ENCODE data around the gene EOLA1. TPM values are rescaled to one million over a fixed set of nuclear protein-coding genes. Genes with fewer than 3 reads are reported as not detected.

Gene EOLA1
- total RNA-seq, 2 donors from 2014 or later, result 11.9 to 18.0 TPM

GRCh38 chrX:149512225-149512885, 28.5 kb upstream of the EOLA1 start:
- H3K27me3 ChIP-seq (ENCODE audit: control insufficient read depth, insufficient read depth, low read length, poor library complexity, severe bottlenecking), result no peaks in the 10 kb centered on the region
- H3K27ac Mint-ChIP-seq, result no peak overlapping the region

GRCh38 chrX:149513825-149514428, 26.9 kb upstream of the EOLA1 start:
- H3K4me1 ChIP-seq (ENCODE audit: control insufficient read depth, insufficient read depth, low read length), result no peaks in the 10 kb centered on the region
- H3K27me3 ChIP-seq (ENCODE audit: control insufficient read depth, insufficient read depth, low read length, poor library complexity, severe bottlenecking), result no peaks in the 10 kb centered on the region
- H3K9ac ChIP-seq (ENCODE audit: extremely low read depth, low read length, poor library complexity, severe bottlenecking), result no peak overlapping the region
- Mint-ChIP-seq H3K27me3 (ENCODE audit: insufficient read depth) (peaks cover 2% of the 10 kb centered on the region), H3K36me3 (ENCODE audit: low read depth) (peaks cover 1% of the 10 kb centered on the region), H3K9me3 (peaks cover 70% of the 10 kb centered on the region), H3K27ac (no peak overlapping the region), H3K4me3 (no peak overlapping the region), H3K4me1 (peaks cover 17% of the 10 kb centered on the region)
- DNase-seq, result no peak
- H3K27ac ChIP-seq (ENCODE audit: low read depth, low read length), result no peak overlapping the region
- no peak overlapping the region for H3K4me3 ChIP-seq (ENCODE audit: low read length)
- no peak for TF ChIP-seq CTCF (conservative IDR thresholded peaks at IDR 0.05)
- no peaks in the 10 kb centered on the region for H3K9me3 ChIP-seq (ENCODE audit: control insufficient read depth, low read length)
- WGBS, 2 experiments (ENCODE audit: insufficient coverage in 1 of 2, insufficient read length in 1 of 2), result 99 to 100% methylated on average over 1 to 9 of the region's 9 CpGs
- no peaks in the 10 kb centered on the region for H3K36me3 ChIP-seq (ENCODE audit: control insufficient read depth, insufficient read depth, low read length)

More at GRCh38 chrX:149512225-149512885, 28.5 kb upstream of the EOLA1 start:
- H3K4me1 Mint-ChIP-seq, result peaks cover 13% of the 10 kb centered on the region
- Histone ChIP-seq H3K4me3 (ENCODE audit: low read length) (no peak overlapping the region), H3K4me1 (ENCODE audit: control insufficient read depth, insufficient read depth, low read length) (no peaks in the 10 kb centered on the region), H3K27ac (ENCODE audit: low read depth, low read length) (no peak overlapping the region), H3K9me3 (ENCODE audit: control insufficient read depth, low read length) (no peaks in the 10 kb centered on the region), H3K9ac (ENCODE audit: extremely low read depth, low read length, poor library complexity, severe bottlenecking) (no peak overlapping the region), H3K36me3 (ENCODE audit: control insufficient read depth, insufficient read depth, low read length) (no peaks in the 10 kb centered on the region)
- peaks cover 63% of the 10 kb centered on the region for H3K9me3 Mint-ChIP-seq
- no peak overlapping the region for H3K4me3 Mint-ChIP-seq
- DNase-seq, result peak; percentile 89
- WGBS, 2 experiments (ENCODE audit: insufficient coverage in 1 of 2, insufficient read length in 1 of 2), result 92 to 96% methylated on average over 2 to 3 of the region's 4 CpGs
- peaks cover 2% of the 10 kb centered on the region for H3K27me3 Mint-ChIP-seq (ENCODE audit: insufficient read depth)
- peak; percentile 75 for TF ChIP-seq CTCF (conservative IDR thresholded peaks at IDR 0.05)
- H3K36me3 Mint-ChIP-seq (ENCODE audit: low read depth), result no peaks in the 10 kb centered on the region

GRCh38 chrX:149515954-149516602, 24.7 kb upstream of the EOLA1 start:
- Mint-ChIP-seq H3K4me1 (peaks cover 19% of the 10 kb centered on the region), H3K27me3 (ENCODE audit: insufficient read depth) (no peaks in the 10 kb centered on the region), H3K9me3 (peaks cover 74% of the 10 kb centered on the region), H3K27ac (no peak overlapping the region), H3K36me3 (ENCODE audit: low read depth) (peaks cover 1% of the 10 kb centered on the region), H3K4me3 (no peak overlapping the region)
- H3K4me3 ChIP-seq (ENCODE audit: low read length), result no peak overlapping the region
- H3K27me3 ChIP-seq (ENCODE audit: control insufficient read depth, insufficient read depth, low read length, poor library complexity, severe bottlenecking), result no peaks in the 10 kb centered on the region
- no peak overlapping the region for H3K27ac ChIP-seq (ENCODE audit: low read depth, low read length)
- no peak overlapping the region for H3K9ac ChIP-seq (ENCODE audit: extremely low read depth, low read length, poor library complexity, severe bottlenecking)
- no peaks in the 10 kb centered on the region for H3K9me3 ChIP-seq (ENCODE audit: control insufficient read depth, low read length)
- TF ChIP-seq CTCF (conservative IDR thresholded peaks at IDR 0.05), result no peak
- WGBS, 2 experiments (ENCODE audit: insufficient coverage in 1 of 2, insufficient read length in 1 of 2), result 100% methylated on average over 2 to 3 of the region's 4 CpGs
- DNase-seq, result no peak
- no peaks in the 10 kb centered on the region for H3K4me1 ChIP-seq (ENCODE audit: control insufficient read depth, insufficient read depth, low read length)
- H3K36me3 ChIP-seq (ENCODE audit: control insufficient read depth, insufficient read depth, low read length), result no peaks in the 10 kb centered on the region

Data from endodermal cell (in vitro differentiated cells).